GM12878 (cell line): Measurements from ENCODE around the gene ZNHIT1. TPM values are rescaled to one million over a fixed set of nuclear protein-coding genes. Genes with fewer than 3 reads are reported as not detected.

ENCODE experiments used
- ATAC-seq: fragments of 200-7000 bp; cut with Tn5 transposase; 3 replicates; pipeline ENCODE4 v1.9.1; 2020; ENCODE audit warnings: mild to moderate bottlenecking, moderate library complexity
- BruUV-seq: library from RNA; stranded (reverse); fragments of 400-500 nt; replicated peaks from 2 replicates; lab custom pipeline; 2021; lab: Mats Ljungman, UMichigan
- CTCF ChIA-PET: fragments of 300-600 bp; sonication (Branson Sonifier 250); formaldehyde crosslinking; extraction: SDS; loops from one replicate; lab custom pipeline; 2021; ENCODE audit warnings: inconsistent platforms; lab: Yijun Ruan, JAX
- POLR2A ChIA-PET: fragments of 350-600 bp; formaldehyde crosslinking; extraction: SDS; loops from one replicate; lab custom pipeline; 2021; ENCODE audit warnings: inconsistent platforms; lab: Charles Lee
- RAD21 ChIA-PET: fragments of 300-600 bp; sonication (Branson Sonifier 250); formaldehyde crosslinking; loops from one replicate; lab custom pipeline; 2023; ENCODE audit warnings: antibody characterized with exemption; ENCODE audit not compliant: unreplicated experiment; lab: Charles Lee
- SMC1A ChIA-PET: fragments of 300-600 bp; sonication (Branson Sonifier 250); formaldehyde crosslinking; loops from one replicate; lab custom pipeline; 2023; ENCODE audit not compliant: unreplicated experiment, uncharacterized antibody; lab: Charles Lee
- DNase-seq: peaks from one replicate; pipeline ENCODE4 v3.0.0-alpha.2; 2011; ENCODE audit warnings: low read depth, low spot score
- FAIRE-seq: peaks from 3 replicates; lab custom pipeline; 2011; peaks lifted over from hg19 to GRCh38; lab: Jason Lieb, UNC
- H2AFZ ChIP-seq: 2 replicates; pipeline ENCODE4 v1.6.0; 2011; ENCODE audit warnings: low read depth, low read length, control low read depth; ENCODE audit not compliant: control insufficient read depth
- H3K27ac ChIP-seq: 2 replicates; pipeline ENCODE4 v1.5.1; 2011; ENCODE audit warnings: control low read depth; ENCODE audit not compliant: control insufficient read depth, insufficient read depth
- H3K27me3 ChIP-seq, 2 experiments: replicated peaks in 1 of 2; 2 replicates each; pipeline versions ENCODE4 v1.6.0 to v1.6.1; 2011; ENCODE audit warnings: low read length in 1 of 2; ENCODE audit not compliant: control insufficient read depth in 2 of 2, insufficient read depth in 2 of 2
- H3K36me3 ChIP-seq, 2 experiments: 2 replicates each; pipeline ENCODE4 v1.5.1; 2011; ENCODE audit warnings: low read length in 1 of 2; ENCODE audit not compliant: control insufficient read depth in 2 of 2, insufficient read depth in 2 of 2
- H3K4me1 ChIP-seq: 2 replicates; pipeline ENCODE4 v1.6.1; 2011; ENCODE audit warnings: mild to moderate bottlenecking, low read length, moderate library complexity, mixed read lengths; ENCODE audit not compliant: control insufficient read depth, insufficient read depth
- H3K4me2 ChIP-seq: 2 replicates; pipeline ENCODE4 v1.6.0; 2011; ENCODE audit warnings: control low read depth; ENCODE audit not compliant: control insufficient read depth, insufficient read depth
- H3K4me3 ChIP-seq: fragments of 200-600 bp; sonication (generic); 2 replicates; pipeline ENCODE4 v1.5.1; 2016
- H3K79me2 ChIP-seq: 2 replicates; pipeline ENCODE4 v1.6.0; 2011; ENCODE audit warnings: low read length; ENCODE audit not compliant: control insufficient read depth, insufficient read depth
- H3K9ac ChIP-seq: 2 replicates; pipeline ENCODE4 v1.8.0; 2011; ENCODE audit warnings: low read length, control low read depth, mixed read lengths; ENCODE audit not compliant: control insufficient read depth, insufficient read depth
- H3K9me3 ChIP-seq: replicated peaks from 3 replicates; pipeline ENCODE4 v1.5.1; 2011; ENCODE audit warnings: mild to moderate bottlenecking, low read length; ENCODE audit not compliant: control insufficient read depth, insufficient read depth
- H4K20me1 ChIP-seq: 2 replicates; pipeline ENCODE4 v1.6.0; 2011; ENCODE audit not compliant: control insufficient read depth, insufficient read depth
- CTCF ChIP-seq, 3 experiments: IDR thresholded peaks in 2 of 3; conservative IDR thresholded peaks in 1 of 3; 2 replicates each; pipeline ENCODE4 v1.5.1; 2011; ENCODE audit warnings: low read depth in 3 of 3, low read length in 3 of 3, mild to moderate bottlenecking in 3 of 3, control low read depth in 2 of 3, moderate library complexity in 2 of 3, inconsistent platforms in 1 of 3, mixed read lengths in 1 of 3; ENCODE audit not compliant: control insufficient read depth in 2 of 3, insufficient read depth in 1 of 3; ENCODE audit errors: extremely low read depth in 1 of 3
- PBX3 ChIP-seq: IDR thresholded peaks from 2 replicates; pipeline ENCODE4 v1.6.1; 2011; ENCODE audit warnings: mild to moderate bottlenecking, low read depth, low read length, moderate library complexity; ENCODE audit not compliant: insufficient replicate concordance
- RAD21 ChIP-seq: IDR thresholded peaks from 2 replicates; pipeline ENCODE4 v1.6.1; 2011; ENCODE audit warnings: mild to moderate bottlenecking, low read depth, low read length, moderate library complexity; ENCODE audit not compliant: insufficient read depth
- WGBS: methylation state at CpG from one replicate; pipeline ENCODE4 v1.1.6; 2016; ENCODE audit warnings: low lambda C conversion rate; ENCODE audit not compliant: insufficient replicate concordance, insufficient coverage; ENCODE audit errors: missing lambda C conversion rate; 5-methylcytosine and 5-hydroxymethylcytosine counted together
- in situ Hi-C: fragments of 300-500 bp; cut with MboI; formaldehyde crosslinking; loops from 9 replicates; pipeline ENCODE4 v1.14.3; 2018; ENCODE audit warnings: mixed read lengths
- intact Hi-C: fragments of 100-400 bp; cut with micrococcal nuclease; formaldehyde crosslinking; loops from one replicate; pipeline ENCODE4 v1.14.2; 2022; ENCODE audit not compliant: unreplicated experiment
- polyA plus RNA-seq, 11 experiments: library from polyadenylated mRNA; depleted of rRNA in 4 of 11; unstranded in 6 of 11; stranded (reverse) in 5 of 11; fragments of >200 nt; fragmentation: Nextera tagmentation in 4 of 11; fragmentation: Illumina TruSeq in 1 of 11; extraction: Ambion mirVana in 4 of 11; extraction: Trizol in 1 of 11; gene quantifications; 1 replicate in 1 of 11; 2 replicates in 10 of 11; pipeline versions ENCODE4 v1.2.1 to v1.2.3, GENCODE V29; 2011 to 2016; ENCODE audit warnings: inconsistent platforms in 2 of 11, missing spikeins in 2 of 11, low read depth in 1 of 11
- total RNA-seq, 4 experiments: library from RNA; depleted of rRNA in 3 of 4; stranded (reverse); fragments of >200 nt in 3 of 4; fragmentation: Illumina TruSeq in 1 of 4; extraction: Trizol in 1 of 4; gene quantifications; 2 replicates each; pipeline versions ENCODE4 v1.2.1 to v1.2.3, GENCODE V29; 2013 to 2021

ZNHIT1 gene
- total and polyA plus RNA-seq, 10 of the 15 experiments (the other 5 are each of a cell fraction or from before 2014, with no cell fraction given), result 3.8 to 79.2 (median 44.5) TPM

GRCh38 chr7:101235050-101235449 lies 17.1 kb downstream of the ZNHIT1 start:
- SMC1A ChIA-PET, result interaction anchor here (1.6 kb wide), 1 partner anchor 48 kb away, joined by 3 read pairs; no protein-coding TSS in a partner anchor
- H4K20me1 ChIP-seq, result no peaks in the 10 kb centered on the region
- peaks cover 0 to 12% of the 10 kb centered on the region in 2 experiments; a peak in 3 of 4 replicates for H3K36me3 ChIP-seq

More at GRCh38 chr7:101235050-101235449, 17.1 kb downstream of the ZNHIT1 start:
- intact Hi-C loops, result no loop called here
- H2AFZ ChIP-seq, result no peak overlapping the region
- no peak for DNase-seq
- no peaks in the 10 kb centered on the region for H3K27me3 ChIP-seq
- TF ChIP-seq RAD21 (peak; percentile 21; the same call in 1 of the 2 replicates), PBX3 (no peak), CTCF (IDR thresholded peaks at IDR 0.05 in 2 of 3, conservative IDR thresholded peaks at IDR 0.05 in 1 of 3; ENCODE audit: control insufficient read depth in 2 of 3, extremely low read depth in 1 of 3, insufficient read depth in 1 of 3, low read depth in 3 of 3, low read length in 3 of 3) (peak; percentile 21 to 33 (median 25); a peak in 3 of 6 replicates)
- no peaks in the 10 kb centered on the region for H3K79me2 ChIP-seq
- WGBS, result 85% methylated on average over 11 of the region's 11 CpGs
- in situ Hi-C loops, result no loop called here
- FAIRE-seq, result no peak
- peak; percentile 25; the same call in 1 of the 3 replicates for ATAC-seq
- POLR2A ChIA-PET, result interaction anchor here (0.9 to 1.1 kb wide), 2 partner anchors 9 to 17 kb away, joined by 4 to 5 read pairs; partner anchors contain the start of gene ZNHIT1
- no peak overlapping the region for H3K9ac ChIP-seq
- no peak overlapping the region for H3K4me2 ChIP-seq
- no peaks in the 10 kb centered on the region for H3K9me3 ChIP-seq
- no peak overlapping the region for H3K4me3 ChIP-seq
- H3K27ac ChIP-seq, result no peak overlapping the region
- RAD21 ChIA-PET, result no interaction called here
- CTCF ChIA-PET, result interaction anchor here (0.9 to 2.5 kb wide), 5 partner anchors 10 to 50 kb away, joined by 3 to 16 read pairs (median 5); partner anchors contain the start of gene FIS1
- no peaks in the 10 kb centered on the region for H3K4me1 ChIP-seq
- no TSS peak for BruUV-seq
